Measurements from ENCODE around the gene KIF3A.
A peak's percentile ranks its signal among the peaks of the same experiment; 100 is the strongest.

KIF3A gene

DNA sequence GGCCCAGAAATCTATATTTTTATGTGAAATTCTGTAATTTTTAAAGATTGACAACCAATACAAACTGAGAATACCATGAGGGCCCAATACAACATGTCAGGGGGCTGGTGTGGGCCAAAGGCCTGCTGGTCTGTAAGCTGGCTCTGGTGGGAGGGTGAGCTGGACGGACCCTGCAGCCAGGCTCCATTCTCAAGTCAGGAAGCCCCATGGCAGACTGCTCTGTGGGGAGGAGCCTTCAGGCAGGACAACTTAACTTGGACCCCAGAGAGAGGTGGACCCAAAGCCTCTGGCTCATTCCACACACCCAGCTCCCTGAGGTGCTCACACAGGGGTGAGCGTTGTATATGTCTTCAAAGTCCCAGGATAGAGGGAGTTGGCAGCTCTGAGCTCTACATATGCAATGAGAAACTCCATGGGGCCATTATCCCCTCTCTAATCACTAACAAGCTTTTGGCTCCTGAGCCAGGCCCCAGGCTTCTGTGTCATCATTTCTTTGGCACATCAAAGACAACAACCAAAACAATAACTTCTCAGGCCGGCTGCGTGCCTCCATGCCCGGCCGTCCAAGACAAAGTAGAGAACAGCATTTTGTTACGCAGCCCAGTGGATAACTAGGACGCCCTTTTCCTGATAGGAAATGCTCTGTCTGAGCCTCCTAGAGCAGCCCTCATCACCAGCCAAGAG, 33.3 kb upstream of the KIF3A start:
- no peak for DNase-seq

DNA sequence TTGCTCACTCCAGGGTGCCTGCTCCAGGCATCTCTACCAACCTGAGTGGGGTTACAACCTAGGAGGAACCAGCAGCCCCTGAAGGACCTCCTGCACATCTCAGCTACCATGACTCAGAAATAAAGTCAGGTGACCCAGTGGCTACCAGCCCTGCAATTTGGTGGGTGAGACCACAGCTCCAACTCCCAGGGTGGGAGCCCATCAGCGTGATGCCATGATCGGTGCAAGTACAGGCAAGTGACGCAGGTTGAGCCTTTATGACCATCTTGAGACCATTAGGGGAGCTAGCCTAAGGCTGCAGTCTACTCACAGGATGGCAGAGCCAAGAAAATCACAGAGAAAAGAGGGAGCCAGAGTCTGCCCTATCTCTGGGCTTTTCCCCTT, 31.1 kb upstream of the KIF3A start:
- no peak for DNase-seq

DNA sequence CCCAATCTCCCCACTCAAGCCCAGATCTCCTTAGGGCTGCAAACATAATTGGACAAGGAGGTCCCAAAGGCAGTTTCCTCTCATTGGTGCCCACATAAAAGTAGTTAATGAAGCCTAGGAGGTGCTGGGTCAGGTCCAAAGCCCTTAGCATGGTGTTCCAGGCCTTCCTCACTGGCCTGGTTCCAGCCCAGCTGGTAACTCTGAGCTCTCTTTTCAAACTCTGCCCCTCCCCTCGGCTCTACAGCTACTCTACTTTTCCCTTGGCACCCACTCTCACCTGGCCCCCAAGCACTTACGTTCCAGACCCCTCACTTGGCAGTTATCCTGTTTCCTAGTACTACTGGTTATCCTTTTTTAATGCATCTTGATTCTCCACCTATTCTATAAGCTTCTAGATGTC, 29.8 kb upstream of the KIF3A start:
- DNase-seq, result no peak

DNA sequence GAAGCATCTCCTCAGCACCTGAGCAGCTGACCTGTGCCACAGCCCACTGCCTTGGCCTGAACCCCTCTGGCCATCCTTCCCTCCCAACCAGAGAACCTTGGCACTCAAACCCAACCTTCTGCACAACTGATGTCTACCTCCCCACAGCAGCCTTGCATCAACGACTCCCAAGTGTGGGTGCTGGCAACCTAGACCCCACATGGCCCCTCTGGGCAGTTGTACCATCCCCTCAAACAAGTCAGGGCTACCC, 29.4 kb upstream of the KIF3A start:
- DNase-seq, result no peak

DNA sequence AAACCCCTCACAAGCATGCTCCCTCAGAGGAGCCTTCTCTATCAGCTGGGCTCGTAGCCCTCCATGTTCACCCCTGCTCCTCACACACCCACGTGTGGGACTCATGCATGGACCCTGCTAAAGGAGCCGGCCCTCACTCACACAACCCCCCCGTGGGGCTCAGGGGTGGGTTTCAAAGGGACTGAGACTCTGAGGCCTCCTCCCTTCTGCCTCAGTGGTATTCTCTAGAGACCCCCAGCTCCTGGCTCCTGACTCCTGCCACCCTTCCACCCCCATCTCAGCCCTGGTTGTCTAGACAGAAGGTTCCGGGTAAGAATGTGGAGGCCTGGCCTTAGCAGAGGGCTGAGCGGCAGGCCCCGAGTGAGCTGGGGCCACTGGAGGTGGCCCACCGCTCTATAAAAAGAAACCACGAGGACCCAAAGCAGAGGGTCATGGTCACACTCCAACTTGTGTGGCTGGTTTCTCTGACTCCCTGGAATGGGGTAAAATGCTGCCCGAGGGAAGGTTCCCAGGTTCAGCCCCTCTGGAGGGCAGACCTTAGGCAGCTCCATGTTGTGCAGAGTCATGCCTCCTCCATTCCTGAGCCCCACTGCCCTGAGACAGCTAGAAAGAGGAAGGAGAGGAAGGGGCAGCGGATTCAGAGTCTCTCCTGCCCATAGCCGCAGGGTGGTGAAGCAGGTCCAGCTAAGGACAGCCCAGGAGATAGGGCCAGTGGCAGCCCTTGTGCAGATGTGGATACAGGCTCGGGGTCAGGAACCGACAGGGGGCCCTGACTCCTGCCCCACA, 28.9 kb upstream of the KIF3A start:
- no peak for DNase-seq

DNA sequence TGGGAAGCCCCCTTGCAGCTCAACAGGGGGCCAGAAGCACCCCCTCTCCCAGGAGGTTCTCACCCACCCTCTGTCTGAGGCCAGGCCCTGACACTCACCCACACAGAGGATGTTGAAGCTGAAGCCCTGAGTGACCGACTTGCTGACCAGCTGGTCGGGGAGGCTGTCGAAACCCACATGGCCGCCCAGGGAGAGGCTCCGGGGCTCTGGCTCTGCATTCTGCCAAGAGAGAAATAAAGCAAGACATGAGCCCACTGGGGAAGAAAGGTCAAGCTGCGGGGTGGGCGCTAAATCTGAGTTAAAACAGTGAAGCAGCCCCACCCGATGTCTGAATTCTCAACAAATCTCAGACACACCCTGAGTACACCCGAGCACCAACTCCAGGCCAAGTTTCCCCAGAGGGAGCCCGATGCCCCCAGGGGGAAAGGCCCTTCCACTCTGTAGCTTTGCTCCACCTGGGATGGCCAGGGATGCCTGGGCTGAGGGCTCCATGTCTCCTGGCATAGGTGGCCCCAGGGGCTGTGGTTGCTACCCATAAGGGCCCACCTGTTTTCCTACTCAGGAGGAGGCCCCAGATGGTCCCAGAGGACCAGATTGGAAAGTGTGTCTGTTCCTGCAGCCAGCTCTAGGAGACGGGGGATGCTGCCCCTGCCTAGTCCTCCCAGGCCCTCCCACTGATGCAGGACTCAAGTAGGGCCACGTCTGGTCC, 28.1 kb upstream of the KIF3A start:
- DNase-seq, result no peak

DNA sequence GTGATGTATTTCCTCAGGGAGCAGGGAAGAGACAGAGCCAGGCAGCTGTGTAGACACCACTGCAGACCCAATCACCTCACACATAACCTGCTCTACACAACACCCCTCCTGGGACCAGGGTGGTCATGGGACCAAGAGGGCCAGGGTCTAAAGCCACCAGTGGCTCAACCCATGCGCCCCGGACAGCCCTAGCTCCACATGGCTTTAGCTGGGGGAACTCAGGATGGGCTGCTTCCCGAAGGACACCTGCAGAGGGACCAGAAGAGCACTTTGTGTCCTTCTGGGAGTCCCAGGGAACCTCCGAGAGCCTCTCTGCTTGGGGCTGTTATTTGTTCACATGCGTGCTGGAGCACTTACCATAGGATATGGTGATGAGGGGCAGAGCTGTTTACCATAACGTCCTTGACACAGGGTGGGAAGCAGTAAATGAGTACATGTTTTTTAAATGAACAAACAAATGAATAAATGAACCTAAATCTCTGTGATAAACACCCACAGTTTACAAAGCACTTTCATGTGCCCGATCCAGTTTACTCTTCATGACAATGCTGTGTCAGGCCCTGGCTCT, 27.4 kb upstream of the KIF3A start:
- no peak for DNase-seq

DNA sequence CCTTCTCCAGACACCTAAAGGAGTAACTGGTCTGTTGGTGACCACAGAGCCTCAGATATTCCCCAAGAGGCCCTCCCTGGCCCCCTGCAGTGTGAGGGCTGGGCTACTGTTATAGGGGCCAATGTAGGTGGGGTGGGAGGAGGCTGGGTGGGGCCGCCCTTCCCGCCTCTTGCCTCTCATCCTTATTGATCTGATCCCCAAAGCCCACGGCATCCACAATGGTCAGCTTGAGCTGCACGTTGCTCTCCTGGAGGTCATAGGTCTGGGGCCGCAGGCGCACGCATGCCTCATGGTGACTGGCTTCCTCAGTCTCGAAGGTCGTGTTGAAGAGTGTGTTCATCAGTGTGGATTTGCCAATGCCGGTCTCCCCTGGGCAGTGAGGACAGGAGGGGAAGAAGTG, 26.7 kb upstream of the KIF3A start:
- DNase-seq, result no peak

DNA sequence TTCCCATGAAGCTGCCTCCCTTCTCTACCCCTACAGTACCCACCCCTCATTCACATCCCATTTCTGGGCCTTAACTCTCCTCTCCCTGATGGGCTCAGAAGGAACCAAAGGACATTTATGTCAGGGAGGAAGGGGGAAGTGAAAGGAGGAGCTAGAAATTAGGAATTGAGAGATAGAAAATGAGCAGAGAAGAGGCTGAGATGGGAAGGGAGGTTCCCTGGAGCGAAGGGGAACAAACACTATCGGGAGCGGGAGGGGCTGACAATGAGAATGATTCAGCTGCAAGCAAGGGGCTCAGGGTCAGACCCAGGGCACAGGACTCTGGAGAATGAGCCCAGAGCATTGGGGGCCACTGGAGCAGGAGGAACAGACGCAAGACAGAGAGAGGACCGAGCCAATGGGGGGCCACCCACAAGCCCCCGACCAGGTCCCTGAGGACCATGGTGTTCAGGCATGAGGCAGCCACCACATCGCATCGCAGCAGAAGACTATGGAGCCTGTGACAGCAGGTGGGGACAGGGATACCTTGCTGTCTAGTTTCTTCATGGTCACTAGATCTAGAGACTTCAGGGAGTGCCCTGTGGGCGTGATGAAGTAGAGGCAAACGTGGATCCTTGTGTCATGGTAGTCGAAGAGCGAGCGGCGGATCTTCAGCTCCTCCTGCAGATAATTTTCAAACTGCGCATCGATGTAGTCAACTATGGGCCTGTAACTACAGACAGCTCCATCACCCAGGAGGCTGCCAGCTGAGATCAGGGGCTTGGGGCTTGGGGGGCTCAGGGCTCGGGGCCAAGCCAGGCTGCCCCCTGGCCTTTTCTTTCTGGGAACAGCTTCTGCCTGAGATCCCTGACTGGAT, 26.1 kb upstream of the KIF3A start:
- no peak for DNase-seq

DNA sequence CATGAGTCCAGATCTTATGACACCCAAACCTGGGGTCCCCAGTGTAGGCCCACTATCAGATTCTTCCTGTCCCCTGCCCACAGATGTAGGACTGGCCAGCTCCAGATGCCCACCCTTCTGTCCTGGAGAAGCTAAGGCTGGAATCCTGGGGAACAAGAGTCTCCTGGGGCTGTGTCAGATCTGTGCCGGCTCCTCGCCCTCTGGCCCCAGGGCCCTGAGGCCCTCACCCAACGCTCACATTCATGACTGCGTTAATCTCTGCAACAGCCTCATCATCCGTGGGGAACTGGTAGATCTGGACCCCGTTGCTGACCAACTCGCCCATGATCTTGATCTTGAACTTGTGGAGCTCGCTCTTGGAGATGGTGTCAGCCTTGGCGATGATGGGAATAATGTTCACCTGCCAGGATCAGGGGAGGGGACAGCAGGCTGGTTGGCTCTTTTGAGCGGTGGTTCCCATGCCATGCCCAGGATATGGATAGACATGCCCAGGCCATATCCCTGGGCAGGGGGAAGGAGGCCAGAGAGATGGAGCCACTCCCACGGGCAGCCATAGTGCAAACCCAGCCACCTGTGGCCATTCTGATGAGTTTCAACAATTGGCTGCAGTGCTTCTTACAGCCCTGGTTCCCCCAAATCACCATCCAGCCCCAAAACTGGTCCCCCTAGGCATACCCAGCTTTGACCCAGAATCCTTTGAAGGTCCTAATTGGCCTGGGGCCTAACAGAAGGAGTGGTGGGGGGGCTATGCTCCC, 25.1 kb upstream of the KIF3A start:
- DNase-seq, result no peak

DNA sequence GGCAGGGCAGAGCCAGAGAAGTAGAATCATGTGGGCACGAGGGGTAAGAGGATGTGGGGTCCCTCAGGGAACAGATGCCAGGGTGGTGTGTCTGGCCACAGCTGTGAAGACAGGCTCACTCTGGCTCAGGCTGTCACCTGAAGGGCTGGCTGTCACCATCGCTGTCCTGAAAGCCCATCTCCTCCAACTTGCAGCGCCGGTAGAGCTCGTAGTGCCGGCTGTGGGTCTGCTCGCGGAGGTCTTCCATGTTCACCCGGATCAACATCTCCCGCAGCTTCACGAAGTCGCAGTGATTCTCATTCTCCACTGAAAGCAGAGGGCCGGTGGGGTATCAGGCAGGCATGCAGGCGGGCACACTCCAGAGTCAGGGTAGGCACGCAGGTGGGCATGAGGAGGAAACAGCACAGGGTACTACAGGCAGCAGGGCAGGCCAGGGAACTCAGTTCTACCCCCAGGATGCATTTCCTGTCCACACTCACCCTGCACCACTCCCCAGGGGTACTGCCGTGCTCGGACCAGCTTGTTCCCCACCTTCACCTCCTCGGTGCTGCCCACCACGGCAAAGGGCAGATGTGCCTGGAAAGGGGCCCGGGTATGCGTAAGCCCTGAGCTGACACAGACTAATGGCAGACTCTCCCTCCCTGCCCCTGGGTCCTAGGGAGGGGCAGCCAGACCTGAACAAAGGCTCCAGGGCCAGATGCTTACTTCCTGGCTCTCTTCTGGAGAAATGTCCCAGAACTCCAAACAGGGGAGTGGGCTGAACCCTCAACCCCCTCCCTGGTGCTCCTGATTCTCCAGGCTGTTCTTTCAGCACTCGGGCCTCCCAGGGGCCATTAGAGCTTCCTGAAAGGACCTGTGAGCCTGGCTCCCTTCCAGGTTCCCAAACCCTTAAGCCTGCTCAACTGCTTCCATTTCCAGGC, 24.2 kb upstream of the KIF3A start:
- no peak for DNase-seq

DNA sequence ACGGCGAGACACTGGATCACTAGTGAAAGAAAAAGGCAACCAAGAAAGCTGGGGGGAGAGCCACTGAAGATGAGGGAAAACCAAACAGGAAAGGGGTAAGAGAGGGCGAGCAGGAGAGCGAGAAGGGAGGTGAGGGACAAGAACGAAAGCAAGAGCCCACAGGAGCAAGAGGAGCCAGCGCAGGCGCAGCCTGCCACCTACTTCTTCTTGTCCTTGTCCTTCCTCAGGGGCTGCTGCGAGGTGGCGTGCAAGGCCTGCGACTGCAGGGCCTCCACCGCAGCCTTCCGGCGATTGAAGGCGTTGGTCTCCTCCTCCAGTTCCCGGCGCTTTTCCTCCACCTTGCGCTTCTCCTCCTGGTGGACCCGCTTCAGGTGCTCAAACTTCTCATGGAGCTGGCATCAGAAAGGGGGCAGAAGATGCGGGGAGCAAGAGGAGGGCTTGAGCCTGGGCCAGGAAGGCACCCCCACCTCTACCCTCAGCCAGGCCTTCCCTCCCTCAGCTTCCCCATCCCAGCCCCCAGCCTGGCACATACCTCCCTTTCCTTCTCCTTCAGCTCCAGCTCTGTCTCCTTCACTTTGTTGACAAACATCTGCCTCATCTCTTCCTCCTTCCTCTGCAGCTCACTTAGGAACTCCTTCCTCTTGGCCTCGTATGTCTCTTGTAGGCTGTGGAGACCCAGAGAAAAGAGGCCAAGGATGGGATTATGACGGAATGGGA, 23.4 kb upstream of the KIF3A start:
- DNase-seq, result no peak

DNA sequence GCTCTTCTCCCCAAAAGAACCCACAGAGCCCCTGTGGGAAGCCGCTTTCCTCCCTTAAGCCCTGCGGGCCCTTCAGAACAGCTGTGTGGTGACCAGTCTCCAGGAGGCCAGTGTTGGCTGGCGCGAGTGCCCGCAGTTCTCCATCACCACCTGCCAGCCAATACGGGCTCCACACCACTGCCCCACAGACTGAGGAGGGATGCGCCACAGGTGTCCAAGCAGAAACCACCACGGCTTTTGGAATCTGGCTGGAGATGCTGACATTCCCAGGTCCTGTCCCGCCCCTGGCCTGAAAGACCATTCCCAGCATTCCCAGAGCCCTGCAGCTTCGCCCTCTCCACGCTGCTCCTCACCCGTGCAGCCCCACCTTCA, 22.7 kb upstream of the KIF3A start:
- no peak for DNase-seq

DNA sequence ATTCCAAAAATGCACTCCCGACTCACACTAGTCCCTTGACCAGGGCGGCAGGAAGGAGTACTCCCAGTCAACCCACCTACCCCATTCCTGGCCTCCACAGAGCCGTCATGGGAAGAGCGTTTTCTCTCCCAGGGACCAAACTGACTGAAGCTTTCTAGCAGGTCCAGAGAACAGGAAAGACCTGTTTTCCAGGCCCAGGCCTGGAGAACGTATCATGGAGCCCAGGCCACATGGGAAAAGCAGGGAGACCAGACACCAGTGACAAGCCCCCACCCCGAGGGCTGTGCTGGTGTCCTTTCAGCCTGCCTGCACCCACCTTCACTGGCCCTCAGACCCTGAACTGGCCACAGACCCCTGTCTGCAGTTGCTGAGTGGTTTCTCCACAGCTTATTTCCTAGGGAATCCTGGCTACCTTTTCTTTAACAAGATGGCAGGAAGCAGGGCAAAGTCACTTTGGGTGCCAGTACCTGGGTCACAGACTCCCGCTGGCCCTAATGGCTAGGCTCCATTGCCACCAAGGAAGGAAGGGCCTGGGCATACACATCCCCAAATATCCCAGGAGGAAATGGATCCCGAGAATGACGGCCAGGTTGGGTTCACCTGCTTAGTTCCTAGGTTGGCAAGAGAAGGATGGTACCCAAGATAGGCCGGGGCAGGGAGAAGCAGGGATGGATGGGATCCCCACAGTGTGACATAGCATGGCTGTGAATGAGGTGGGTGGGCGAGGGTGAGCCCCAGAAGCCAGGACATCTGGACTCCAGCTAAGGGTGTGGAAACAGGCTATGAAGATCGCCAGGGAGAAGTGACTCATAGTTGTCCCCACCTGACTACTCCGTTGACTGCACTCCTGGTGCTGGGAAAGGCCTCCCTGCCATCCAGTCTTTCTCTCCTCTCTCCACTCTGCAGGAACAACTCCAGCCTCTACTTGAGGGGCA, 22.0 kb upstream of the KIF3A start:
- DNase-seq, result no peak

DNA sequence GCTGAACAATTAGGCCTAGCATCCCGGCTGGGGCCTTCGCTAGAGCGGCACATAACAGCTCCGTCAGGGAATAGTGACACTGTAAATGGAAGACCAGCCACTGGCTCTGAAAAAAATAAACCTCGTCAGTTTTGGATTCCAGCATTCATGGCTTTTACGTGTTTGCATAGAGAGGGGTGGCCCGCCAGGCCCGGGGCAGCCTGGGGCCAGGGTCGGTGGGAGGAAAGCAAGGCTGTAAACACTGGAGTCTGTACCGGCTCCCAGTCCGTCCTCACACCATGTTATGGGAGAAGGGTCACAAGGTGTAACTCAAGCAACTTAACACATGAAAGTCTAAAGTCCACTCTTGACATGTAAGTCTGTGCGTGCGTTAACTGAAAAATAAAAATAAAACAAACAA, 21.1 kb upstream of the KIF3A start:
- DNase-seq, result no peak

DNA sequence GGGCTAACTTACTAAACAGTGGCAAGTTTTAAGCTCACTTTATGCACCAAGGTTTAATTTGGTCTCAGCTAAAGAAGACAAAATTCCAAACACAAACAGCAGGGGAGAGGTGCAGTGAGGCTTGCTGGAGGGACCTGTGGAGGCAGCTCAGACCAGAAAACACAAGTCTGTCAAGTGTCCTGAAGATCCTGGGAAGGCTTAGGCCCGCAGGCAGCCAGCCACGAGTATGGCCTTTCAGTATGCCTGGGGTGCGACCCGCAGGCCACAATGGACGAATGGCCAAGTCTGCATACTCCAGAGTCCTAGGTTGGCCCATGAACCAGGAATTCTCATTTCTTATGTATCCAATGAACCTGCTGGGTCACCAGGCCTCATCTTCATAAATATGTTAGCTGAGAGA, 19.2 kb upstream of the KIF3A start:
- no peak for DNase-seq

DNA sequence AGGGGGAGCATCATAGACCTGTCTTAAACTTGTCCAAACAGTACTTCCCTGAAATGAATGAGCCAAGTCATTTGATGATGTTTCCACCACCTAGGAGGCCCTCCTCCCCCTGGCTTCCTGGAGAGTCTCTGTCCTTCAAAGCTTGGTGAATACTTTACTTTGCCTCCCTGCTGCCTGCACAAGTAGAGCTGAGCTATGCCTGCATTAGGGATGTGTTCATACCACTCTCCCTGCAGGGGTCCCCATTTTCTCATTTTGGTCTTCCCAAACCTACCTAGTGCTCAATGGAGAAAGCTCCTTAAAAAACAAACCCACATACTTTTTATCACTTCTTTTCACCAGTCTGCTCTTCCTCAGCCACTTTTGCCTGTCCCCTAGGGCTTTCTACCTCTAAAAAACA, 17.6 kb upstream of the KIF3A start:
- peak; percentile 52 for DNase-seq

DNA sequence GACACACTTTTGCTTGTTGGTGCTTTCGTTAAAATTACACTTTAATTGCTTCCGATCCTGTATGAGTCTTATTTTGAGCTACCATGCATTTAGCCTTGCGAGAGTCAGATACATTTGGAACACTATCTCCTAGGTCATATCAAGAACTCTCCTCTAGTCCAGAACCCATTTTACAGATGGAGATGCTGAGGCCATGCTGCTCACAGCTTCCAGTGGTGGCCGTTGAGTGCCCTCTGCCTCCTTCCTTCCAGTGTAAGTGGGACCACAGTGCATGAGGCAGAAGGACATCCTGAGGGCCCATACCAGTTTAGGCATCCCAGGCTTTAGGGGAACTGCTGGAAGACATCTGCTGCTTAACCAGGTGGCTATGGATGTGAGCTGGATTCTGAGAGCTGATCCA, 16.8 kb upstream of the KIF3A start:
- DNase-seq, result no peak
